SH-SY5Y (cell line): ENCODE measurements around the gene UBIAD1.

Source experiments
- GATA2 ChIP-seq: IDR thresholded peaks from 2 replicates; pipeline ENCODE4 v1.6.1; 2011; ENCODE audit warnings: mild to moderate bottlenecking, low read depth, low read length
- GATA3 ChIP-seq: IDR thresholded peaks from 2 replicates; pipeline ENCODE4 v1.6.1; 2011; ENCODE audit warnings: low read depth, mild to moderate bottlenecking, low read length, moderate library complexity

- TF ChIP-seq GATA3, result no peak
- no peak for TF ChIP-seq GATA2
Observed at GRCh38 chr1:11253226-11253625, 19.8 kb upstream of the UBIAD1 start.
